LNCAP (cell line): ENCODE measurements around the gene PALLD.

Experiments used
- TF ChIP-seq, protein P1 (sequence below): fragments of 450-650 bp; IDR thresholded peaks from 2 replicates; pipeline ENCODE4 v1.5.1; 2017; ENCODE audit warnings: mild to moderate bottlenecking

The PALLD gene

GRCh38 chr4:168833881-168834280, 337.0 kb downstream of the PALLD start:
- TF ChIP-seq, protein P1, sequence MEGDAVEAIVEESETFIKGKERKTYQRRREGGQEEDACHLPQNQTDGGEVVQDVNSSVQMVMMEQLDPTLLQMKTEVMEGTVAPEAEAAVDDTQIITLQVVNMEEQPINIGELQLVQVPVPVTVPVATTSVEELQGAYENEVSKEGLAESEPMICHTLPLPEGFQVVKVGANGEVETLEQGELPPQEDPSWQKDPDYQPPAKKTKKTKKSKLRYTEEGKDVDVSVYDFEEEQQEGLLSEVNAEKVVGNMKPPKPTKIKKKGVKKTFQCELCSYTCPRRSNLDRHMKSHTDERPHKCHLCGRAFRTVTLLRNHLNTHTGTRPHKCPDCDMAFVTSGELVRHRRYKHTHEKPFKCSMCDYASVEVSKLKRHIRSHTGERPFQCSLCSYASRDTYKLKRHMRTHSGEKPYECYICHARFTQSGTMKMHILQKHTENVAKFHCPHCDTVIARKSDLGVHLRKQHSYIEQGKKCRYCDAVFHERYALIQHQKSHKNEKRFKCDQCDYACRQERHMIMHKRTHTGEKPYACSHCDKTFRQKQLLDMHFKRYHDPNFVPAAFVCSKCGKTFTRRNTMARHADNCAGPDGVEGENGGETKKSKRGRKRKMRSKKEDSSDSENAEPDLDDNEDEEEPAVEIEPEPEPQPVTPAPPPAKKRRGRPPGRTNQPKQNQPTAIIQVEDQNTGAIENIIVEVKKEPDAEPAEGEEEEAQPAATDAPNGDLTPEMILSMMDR = no peak

DNA sequence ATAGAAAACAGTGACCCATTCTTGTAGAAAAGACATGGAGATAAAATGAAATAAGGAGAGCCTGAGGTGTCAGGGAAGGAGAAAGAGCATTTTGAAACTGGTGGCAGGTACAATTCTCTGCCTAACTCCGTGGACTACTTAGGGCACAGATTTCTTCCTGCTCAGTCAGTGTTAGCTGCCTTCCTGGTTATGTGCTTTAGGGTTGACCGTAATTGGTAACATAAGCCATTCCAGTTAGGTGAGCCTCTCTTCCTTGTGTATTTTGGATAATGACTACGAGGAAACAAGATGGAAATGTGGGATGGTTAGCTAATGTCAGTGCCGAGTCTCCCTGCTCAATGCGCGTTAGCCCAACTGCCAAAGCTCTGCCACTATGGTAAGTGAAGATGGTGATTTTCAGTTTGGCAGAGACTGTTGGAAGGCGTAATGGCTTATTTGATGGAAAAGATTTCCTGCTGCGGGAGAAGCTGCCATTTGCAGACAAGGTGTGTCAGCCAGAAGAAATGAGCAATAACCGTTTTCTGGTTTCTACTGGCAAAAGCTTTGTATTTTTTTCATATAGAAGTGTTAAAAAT, 339.1 kb downstream of the PALLD start:
- TF ChIP-seq, protein P1 = no peak

DNA sequence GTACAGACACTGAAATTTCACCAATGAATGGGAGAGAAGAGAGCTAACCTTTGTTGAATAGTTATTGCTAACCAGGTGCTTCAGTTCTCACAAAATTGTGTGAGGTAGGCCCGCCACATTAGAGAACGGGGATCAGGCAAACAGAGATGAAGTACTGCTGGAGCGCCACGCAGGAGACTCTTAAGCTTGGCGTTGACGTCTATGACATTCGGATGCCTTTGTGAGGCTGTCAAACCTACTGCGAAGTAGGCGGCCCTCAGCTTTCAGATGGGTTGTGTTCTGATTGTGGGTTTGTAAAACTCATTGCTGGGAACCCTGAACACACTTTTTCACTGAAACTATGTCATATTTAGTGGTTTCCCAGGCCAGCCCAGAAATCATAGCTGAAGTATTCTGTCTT, 339.6 kb downstream of the PALLD start:
- TF ChIP-seq, protein P1 = no peak

- TF ChIP-seq, protein P1 = no peak
These were observed 341.1 kb downstream of the PALLD start for GRCh38 chr4:168837922-168838321.

GRCh38 chr4:168839758-168840391, 343.0 kb downstream of the PALLD start:
- TF ChIP-seq, protein P1 = no peak

GRCh38 chr4:168840392-168840763, 343.5 kb downstream of the PALLD start:
- TF ChIP-seq, protein P1 = no peak

GRCh38 chr4:168841000-168841671, 344.3 kb downstream of the PALLD start:
- TF ChIP-seq, protein P1 = no peak
